ENCODE data around the gene WNT10A.

DNA sequence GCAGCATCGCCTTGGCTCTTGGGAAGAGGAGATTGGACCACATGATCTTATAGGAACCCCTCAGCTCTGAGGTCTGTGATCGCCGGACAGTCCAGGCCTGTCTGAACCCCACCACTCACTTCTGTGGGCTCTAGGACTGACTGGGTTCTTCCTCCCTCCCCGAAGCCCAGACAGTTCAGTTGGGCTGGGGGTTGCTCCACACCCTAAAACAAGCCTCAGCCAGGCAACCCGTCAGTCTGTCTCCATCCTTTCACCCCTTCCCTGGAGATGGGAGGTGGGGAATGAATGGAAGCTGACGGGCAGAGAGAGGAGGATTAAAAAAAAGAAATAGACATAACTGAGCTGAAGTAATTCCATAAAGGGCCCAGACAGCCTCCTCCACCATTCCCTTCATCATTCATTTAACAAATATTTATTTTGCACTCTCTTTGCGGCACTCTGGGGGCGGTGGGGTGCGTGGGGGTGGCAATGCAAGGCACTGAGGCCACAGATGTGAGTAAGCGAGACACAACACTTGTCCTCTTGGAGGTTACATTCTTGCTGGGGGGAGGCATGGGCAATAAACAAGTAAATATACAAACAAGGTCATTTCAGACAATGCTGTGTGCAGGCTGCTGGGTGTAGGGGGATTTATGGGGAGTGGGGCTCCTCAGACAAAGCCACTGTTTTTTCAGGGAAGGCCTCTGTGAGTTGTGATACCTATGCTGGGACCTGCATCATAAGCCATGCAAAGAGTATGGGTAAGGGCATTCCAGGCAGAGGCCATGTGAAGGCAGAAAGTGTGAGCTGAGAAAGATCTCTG lies 12.9 kb downstream of the WNT10A start:
- TF ChIP-seq POLR2A (IDR thresholded peaks at IDR 0.05; ENCODE audit: low read depth, low read length): no peak
- no peak for TF ChIP-seq POLR2AphosphoS5 (IDR thresholded peaks at IDR 0.05; ENCODE audit: low read depth, low read length)

Measured in GM12892 (cell line).